C4-2B (cell line): ENCODE data around the gene MID1.

Source experiments
- H3K27ac ChIP-seq: fragments of 450-650 bp; 2 replicates; pipeline ENCODE4 v1.5.1; 2017
- ZFX ChIP-seq: fragments of 450-650 bp; IDR thresholded peaks from 2 replicates; pipeline ENCODE4 v1.6.1; 2017
- TF ChIP-seq, protein P1 (sequence below): fragments of 450-650 bp; conservative IDR thresholded peaks from 2 replicates; pipeline ENCODE4 v1.5.1; 2017; ENCODE audit warnings: mild to moderate bottlenecking

The MID1 gene

DNA sequence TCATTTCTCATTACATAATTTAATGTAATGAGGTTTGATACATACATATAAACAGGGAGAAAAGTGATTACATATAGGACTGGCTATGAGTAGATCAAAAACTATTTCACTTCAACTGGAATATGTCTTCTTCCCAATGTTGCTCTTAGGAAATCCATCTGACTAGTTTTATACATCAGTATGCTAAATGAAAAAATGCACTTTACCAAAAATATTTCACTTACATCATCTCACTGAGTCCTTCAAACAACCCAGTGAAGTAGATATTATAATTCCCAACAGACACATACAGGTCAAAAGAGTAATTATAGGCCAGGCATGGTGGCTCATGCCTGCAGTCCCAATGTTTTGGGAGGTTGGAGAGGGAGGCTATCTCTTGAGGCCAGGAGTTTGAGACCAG is 215.9 kb downstream of the MID1 start:
- no peak for TF ChIP-seq ZFX
- TF ChIP-seq, protein P1, sequence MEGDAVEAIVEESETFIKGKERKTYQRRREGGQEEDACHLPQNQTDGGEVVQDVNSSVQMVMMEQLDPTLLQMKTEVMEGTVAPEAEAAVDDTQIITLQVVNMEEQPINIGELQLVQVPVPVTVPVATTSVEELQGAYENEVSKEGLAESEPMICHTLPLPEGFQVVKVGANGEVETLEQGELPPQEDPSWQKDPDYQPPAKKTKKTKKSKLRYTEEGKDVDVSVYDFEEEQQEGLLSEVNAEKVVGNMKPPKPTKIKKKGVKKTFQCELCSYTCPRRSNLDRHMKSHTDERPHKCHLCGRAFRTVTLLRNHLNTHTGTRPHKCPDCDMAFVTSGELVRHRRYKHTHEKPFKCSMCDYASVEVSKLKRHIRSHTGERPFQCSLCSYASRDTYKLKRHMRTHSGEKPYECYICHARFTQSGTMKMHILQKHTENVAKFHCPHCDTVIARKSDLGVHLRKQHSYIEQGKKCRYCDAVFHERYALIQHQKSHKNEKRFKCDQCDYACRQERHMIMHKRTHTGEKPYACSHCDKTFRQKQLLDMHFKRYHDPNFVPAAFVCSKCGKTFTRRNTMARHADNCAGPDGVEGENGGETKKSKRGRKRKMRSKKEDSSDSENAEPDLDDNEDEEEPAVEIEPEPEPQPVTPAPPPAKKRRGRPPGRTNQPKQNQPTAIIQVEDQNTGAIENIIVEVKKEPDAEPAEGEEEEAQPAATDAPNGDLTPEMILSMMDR: no peak
- no peak overlapping the region for H3K27ac ChIP-seq

DNA sequence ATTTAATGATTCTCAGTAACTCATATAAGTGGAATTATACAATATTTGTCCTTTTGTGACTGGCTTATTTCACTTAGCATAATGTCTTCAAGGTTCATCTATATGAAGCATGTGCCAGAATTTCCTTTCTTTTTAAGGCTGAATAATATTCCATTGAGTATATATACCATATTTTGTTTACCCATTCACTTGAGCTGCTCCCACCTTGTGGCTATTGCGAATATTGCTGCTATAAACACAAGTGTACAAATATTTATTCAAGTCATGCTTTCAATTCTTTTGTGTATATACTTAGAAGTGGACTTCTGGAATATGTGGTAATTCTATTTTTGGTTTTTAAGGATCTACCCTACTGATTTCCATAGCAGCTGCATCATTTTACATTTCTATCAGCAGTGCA is 219.1 kb downstream of the MID1 start:
- TF ChIP-seq ZFX: no peak
- TF ChIP-seq, protein P1: peak; percentile 38
- H3K27ac ChIP-seq: no peak overlapping the region

DNA sequence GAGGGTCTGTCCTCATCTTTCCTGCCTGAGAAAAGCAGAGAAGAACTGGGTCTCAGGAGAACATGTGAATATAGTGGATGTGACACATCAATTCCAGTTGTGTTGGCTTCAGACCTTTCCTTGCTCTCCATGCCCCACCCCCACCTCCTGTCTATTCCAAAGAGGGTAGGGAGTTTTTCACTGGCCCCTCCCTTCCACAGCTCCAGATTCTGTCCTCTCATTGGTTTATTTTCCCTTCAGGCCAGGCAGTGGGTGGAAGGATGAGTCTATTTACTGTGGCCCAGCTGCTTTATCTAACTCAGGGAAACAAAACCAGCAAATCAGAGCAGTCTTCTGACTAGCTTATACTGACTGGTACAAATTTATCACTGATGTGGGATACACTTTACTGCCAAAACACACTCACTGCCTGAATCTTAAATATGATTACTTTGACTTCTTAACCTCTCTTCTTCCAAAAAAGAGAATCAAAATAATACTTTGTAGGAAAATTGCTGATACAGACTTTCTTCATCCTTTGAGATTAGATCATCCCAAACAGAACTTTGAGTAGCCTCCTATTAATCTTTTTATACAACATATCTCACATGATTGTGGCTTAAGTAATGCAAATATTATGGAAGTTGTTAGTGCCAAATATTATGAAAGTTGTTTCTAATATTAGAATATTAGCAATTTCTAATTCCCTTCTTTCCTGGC is 221.2 kb downstream of the MID1 start:
- no peak for TF ChIP-seq ZFX
- TF ChIP-seq, protein P1: no peak

DNA sequence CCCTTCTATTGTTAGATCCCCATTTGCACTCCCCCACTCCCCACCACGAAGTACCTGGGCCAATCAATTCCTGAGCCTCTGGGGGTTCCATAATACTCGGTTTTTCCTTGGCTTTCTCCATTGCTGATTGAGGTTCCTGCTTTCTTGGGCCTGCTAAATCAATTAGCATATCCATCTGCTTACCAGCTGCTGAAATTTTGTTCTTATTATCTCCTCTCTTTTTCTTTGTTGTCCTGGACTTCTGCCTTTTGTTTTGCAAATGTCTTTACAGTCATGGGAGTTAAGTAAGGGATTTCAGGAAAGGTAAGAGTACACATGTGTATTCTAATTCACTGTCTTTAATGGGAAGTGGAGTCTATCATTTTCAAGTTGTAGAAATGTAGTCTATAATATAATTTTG is 222.2 kb downstream of the MID1 start:
- no peak for TF ChIP-seq ZFX
- TF ChIP-seq, protein P1: no peak
- H3K27ac ChIP-seq: no peak overlapping the region

More for the DNA sequence above, 221.2 kb downstream of the MID1 start:
- no peak overlapping the region for H3K27ac ChIP-seq

DNA sequence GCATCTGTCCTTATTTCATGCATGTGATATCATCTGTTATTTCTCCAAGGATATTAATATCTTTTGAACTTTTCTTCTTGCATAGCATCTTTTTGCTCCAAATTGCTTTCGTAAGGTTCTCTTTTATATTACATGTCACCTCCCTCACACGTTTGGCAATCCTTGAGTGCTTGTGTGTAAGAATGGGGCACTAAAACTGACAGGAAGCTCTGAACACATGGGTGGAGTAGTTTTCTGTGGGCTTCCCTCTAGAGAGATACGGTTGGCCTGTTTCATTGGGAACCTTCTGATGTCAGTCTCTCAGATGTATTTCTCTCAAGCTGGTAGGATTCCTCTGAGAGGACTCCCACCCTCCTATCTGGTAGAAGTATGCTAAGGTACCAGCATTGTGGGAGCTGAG is 223.0 kb downstream of the MID1 start:
- no peak overlapping the region for H3K27ac ChIP-seq
- no peak for TF ChIP-seq ZFX
- TF ChIP-seq, protein P1: no peak

DNA sequence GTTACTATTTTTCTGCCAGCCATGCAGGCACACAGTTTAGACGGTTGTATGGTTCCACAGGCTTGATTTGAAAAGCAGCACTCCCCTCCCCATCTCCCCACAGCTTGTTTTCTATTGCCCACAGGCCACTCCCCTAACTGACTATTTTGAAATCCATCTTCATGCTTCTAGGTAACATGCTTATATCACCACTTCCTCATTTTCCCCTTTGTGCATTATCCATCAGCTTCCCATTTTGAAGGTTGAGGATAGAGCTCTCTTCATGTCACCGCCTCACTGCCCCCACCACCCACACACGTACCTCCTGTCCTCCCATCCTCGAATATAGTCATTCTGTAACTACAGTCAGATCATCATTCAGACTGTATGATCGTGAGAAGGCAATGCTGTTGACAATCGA is 224.7 kb downstream of the MID1 start:
- TF ChIP-seq, protein P1: no peak
- no peak for TF ChIP-seq ZFX

More for the DNA sequence above, 224.7 kb downstream of the MID1 start:
- H3K27ac ChIP-seq: no peak overlapping the region
